ENCODE data around the gene SEMA6A. TPM values are rescaled to one million over a fixed set of nuclear protein-coding genes. Genes with fewer than 3 reads are reported as not detected.

SEMA6A gene
- polyA plus RNA-seq, 3 donors = 0.16 TPM; not detected in 2

GRCh38 chr5:116498503-116499048 is 76.0 kb downstream of the SEMA6A start:
- Mint-ChIP-seq H3K27me3 (ENCODE audit: low read depth in 3 of 3) (peaks cover 0 to 2% (median 0%) of the 10 kb centered on the region in 3 donors), H3K9me3 (peaks cover 0 to 2% (median 0%) of the 10 kb centered on the region in 7 donors), H3K4me1 (no peaks in the 10 kb centered on the region), H3K4me3 (no peak overlapping the region), H3K36me3 (no peaks in the 10 kb centered on the region), H3K27ac (no peak overlapping the region)
- TF ChIP-seq CTCF (IDR thresholded peaks at IDR 0.05) = no peak
- Histone ChIP-seq H4K20me1 (ENCODE audit: insufficient read depth, low read length) (no peaks in the 10 kb centered on the region), H3K27me3 (ENCODE audit: control insufficient read depth in 2 of 2, insufficient read depth in 2 of 2, low read length in 2 of 2) (no peaks in the 10 kb centered on the region), H3K36me3 (replicated peaks in 1 of 2; ENCODE audit: control insufficient read depth in 1 of 2, insufficient read depth in 2 of 2, low read length in 2 of 2) (no peaks in the 10 kb centered on the region), H3K9ac (ENCODE audit: insufficient read depth, low read length, poor library complexity, severe bottlenecking) (no peak overlapping the region), H3K9me3 (replicated peaks in 1 of 2; ENCODE audit: control insufficient read depth in 1 of 2, insufficient read depth in 1 of 2, low read length in 2 of 2) (no peaks in the 10 kb centered on the region), H2AFZ (ENCODE audit: insufficient read depth, low read depth, low read length, poor library complexity, severe bottlenecking) (no peak overlapping the region), H3K4me1 (ENCODE audit: control insufficient read depth in 1 of 2, insufficient read depth in 2 of 2, low read length in 2 of 2) (no peaks in the 10 kb centered on the region), H3K4me2 (replicated peaks; ENCODE audit: extremely low read depth, low read length, poor library complexity, severe bottlenecking) (no peak overlapping the region), H3K27ac (ENCODE audit: low read depth in 1 of 2, low read length in 2 of 2) (no peak overlapping the region), H3K4me3 (replicated peaks in 1 of 3; ENCODE audit: low read depth in 2 of 3, low read length in 3 of 3) (no peak overlapping the region), H3K79me2 (ENCODE audit: insufficient read depth, low read length) (no peaks in the 10 kb centered on the region)
- 100% methylated on average over 3 of the region's 4 CpGs for WGBS (ENCODE audit: insufficient coverage)
- no peak for DNase-seq
- intact Hi-C loops (cut with micrococcal nuclease) = no loop called here

GRCh38 chr5:116497631-116498030 is 77.0 kb downstream of the SEMA6A start:
- H3K4me1 ChIP-seq (ENCODE audit: control insufficient read depth in 1 of 2, insufficient read depth in 2 of 2, low read length in 2 of 2) = no peaks in the 10 kb centered on the region
- TF ChIP-seq CTCF (IDR thresholded peaks at IDR 0.05) = no peak
- H3K4me3 ChIP-seq (replicated peaks in 1 of 3; ENCODE audit: low read depth in 2 of 3, low read length in 3 of 3) = no peak overlapping the region
- no peak overlapping the region for H3K27ac ChIP-seq (ENCODE audit: low read depth in 1 of 2, low read length in 2 of 2)
- no peaks in the 10 kb centered on the region for H3K4me1 Mint-ChIP-seq
- no peak overlapping the region for H3K4me2 ChIP-seq (replicated peaks; ENCODE audit: extremely low read depth, low read length, poor library complexity, severe bottlenecking)
- no peaks in the 10 kb centered on the region for H4K20me1 ChIP-seq (ENCODE audit: insufficient read depth, low read length)
- H3K36me3 Mint-ChIP-seq = no peaks in the 10 kb centered on the region
- no peaks in the 10 kb centered on the region for H3K9me3 ChIP-seq (replicated peaks in 1 of 2; ENCODE audit: control insufficient read depth in 1 of 2, insufficient read depth in 1 of 2, low read length in 2 of 2)
- no peaks in the 10 kb centered on the region for H3K27me3 ChIP-seq (ENCODE audit: control insufficient read depth in 2 of 2, insufficient read depth in 2 of 2, low read length in 2 of 2)
- 100% methylated on average over 2 of the region's 5 CpGs for WGBS (ENCODE audit: insufficient coverage)
- H3K27ac Mint-ChIP-seq = no peak overlapping the region
- no peak overlapping the region for H2AFZ ChIP-seq (ENCODE audit: insufficient read depth, low read depth, low read length, poor library complexity, severe bottlenecking)
- no peak overlapping the region for H3K9ac ChIP-seq (ENCODE audit: insufficient read depth, low read length, poor library complexity, severe bottlenecking)
- intact Hi-C loops (cut with micrococcal nuclease) = no loop called here
- no peak for DNase-seq
- no peaks in the 10 kb centered on the region for H3K9me3 Mint-ChIP-seq
- H3K36me3 ChIP-seq (replicated peaks in 1 of 2; ENCODE audit: control insufficient read depth in 1 of 2, insufficient read depth in 2 of 2, low read length in 2 of 2) = no peaks in the 10 kb centered on the region
- H3K79me2 ChIP-seq (ENCODE audit: insufficient read depth, low read length) = no peaks in the 10 kb centered on the region
- H3K27me3 Mint-ChIP-seq (ENCODE audit: low read depth in 3 of 3) = no peaks in the 10 kb centered on the region
- H3K4me3 Mint-ChIP-seq = no peak overlapping the region

Data from CD14-positive monocyte (primary cell).